ENCODE results near the gene AIRE.

AIRE gene

GRCh38 chr21:44324106-44324853, 38.6 kb downstream of the AIRE start:
- no peak overlapping the region for H2BK5ac ChIP-seq (ENCODE audit: low read depth, low read length, poor library complexity, severe bottlenecking)
- no peak overlapping the region for H2BK15ac ChIP-seq (ENCODE audit: low read depth, poor library complexity, severe bottlenecking)
- no peak overlapping the region for H2BK120ac ChIP-seq (ENCODE audit: low read depth, low read length)
- no peak overlapping the region for H2AFZ ChIP-seq (ENCODE audit: low read depth, low read length)
- no peak overlapping the region for H3K14ac ChIP-seq (ENCODE audit: low read length in 2 of 2)
- H3K4me3 ChIP-seq (ENCODE audit: insufficient read depth in 1 of 2, low read depth in 1 of 2, low read length in 2 of 2): no peak overlapping the region
- H3K27ac ChIP-seq (ENCODE audit: low read length, poor library complexity, severe bottlenecking): no peak overlapping the region
- no peak overlapping the region for H3K4ac ChIP-seq (ENCODE audit: low read depth in 1 of 2, low read length in 2 of 2)
- WGBS: 96% methylated on average over 37 of the region's 37 CpGs
- H4K8ac ChIP-seq (ENCODE audit: low read length): no peak overlapping the region
- no peaks in the 10 kb centered on the region for H3K27me3 ChIP-seq (ENCODE audit: control insufficient read depth in 1 of 2, insufficient read depth in 1 of 2, low read length in 2 of 2)
- H3K4me1 ChIP-seq (ENCODE audit: control insufficient read depth, insufficient read depth, low read depth, low read length): peaks cover 11% of the 10 kb centered on the region
- no peak overlapping the region for H3K23ac ChIP-seq (ENCODE audit: low read length in 2 of 2)
- H3K36me3 ChIP-seq (ENCODE audit: control insufficient read depth in 1 of 2, insufficient read depth in 2 of 2, low read depth in 1 of 2, low read length in 2 of 2): peaks cover 53 to 89% of the 10 kb centered on the region in 2 experiments
- no peak overlapping the region for H3K4me2 ChIP-seq (ENCODE audit: low read length, poor library complexity, severe bottlenecking)
- H2AK5ac ChIP-seq (ENCODE audit: low read length, severe bottlenecking): no peak overlapping the region
- no peaks in the 10 kb centered on the region for H3K9me3 ChIP-seq (ENCODE audit: control insufficient read depth, low read length)
- DNase-seq: no peak
- H3K18ac ChIP-seq (ENCODE audit: low read depth in 1 of 2, low read length in 2 of 2): no peak overlapping the region
- no peak overlapping the region for H4K91ac ChIP-seq (ENCODE audit: low read length)
- H2BK12ac ChIP-seq (ENCODE audit: low read length in 2 of 2): no peak overlapping the region
- H3K79me1 ChIP-seq (replicated peaks; ENCODE audit: low read length, poor library complexity, severe bottlenecking): peaks cover 2% of the 10 kb centered on the region
- no peak overlapping the region for H3K9ac ChIP-seq (ENCODE audit: low read length)

GRCh38 chr21:44324854-44325107, 39.1 kb downstream of the AIRE start:
- Histone ChIP-seq H4K91ac (ENCODE audit: low read length) (no peak overlapping the region), H3K9me3 (ENCODE audit: control insufficient read depth, low read length) (no peaks in the 10 kb centered on the region), H2AFZ (ENCODE audit: low read depth, low read length) (no peak overlapping the region), H3K4me2 (ENCODE audit: low read length, poor library complexity, severe bottlenecking) (no peak overlapping the region), H3K27ac (ENCODE audit: low read length, poor library complexity, severe bottlenecking) (no peak overlapping the region), H3K18ac (ENCODE audit: low read depth in 1 of 2, low read length in 2 of 2) (no peak overlapping the region), H3K4ac (ENCODE audit: low read depth in 1 of 2, low read length in 2 of 2) (no peak overlapping the region), H3K23ac (ENCODE audit: low read length in 2 of 2) (no peak overlapping the region), H3K14ac (ENCODE audit: low read length in 2 of 2) (no peak overlapping the region), H2AK5ac (ENCODE audit: low read length, severe bottlenecking) (no peak overlapping the region), H3K79me1 (replicated peaks; ENCODE audit: low read length, poor library complexity, severe bottlenecking) (peaks cover 2% of the 10 kb centered on the region), H3K9ac (ENCODE audit: low read length) (no peak overlapping the region), H3K36me3 (ENCODE audit: control insufficient read depth in 1 of 2, insufficient read depth in 2 of 2, low read depth in 1 of 2, low read length in 2 of 2) (peaks cover 51 to 84% of the 10 kb centered on the region in 2 experiments), H3K27me3 (ENCODE audit: control insufficient read depth in 1 of 2, insufficient read depth in 1 of 2, low read length in 2 of 2) (no peaks in the 10 kb centered on the region), H2BK5ac (ENCODE audit: low read depth, low read length, poor library complexity, severe bottlenecking) (no peak overlapping the region), H2BK12ac (ENCODE audit: low read length in 2 of 2) (no peak overlapping the region), H3K4me1 (ENCODE audit: control insufficient read depth, insufficient read depth, low read depth, low read length) (peaks cover 11% of the 10 kb centered on the region), H3K4me3 (ENCODE audit: insufficient read depth in 1 of 2, low read depth in 1 of 2, low read length in 2 of 2) (no peak overlapping the region), H4K8ac (ENCODE audit: low read length) (no peak overlapping the region), H2BK120ac (ENCODE audit: low read depth, low read length) (no peak overlapping the region), H2BK15ac (ENCODE audit: low read depth, poor library complexity, severe bottlenecking) (no peak overlapping the region)
- 94% methylated on average over 11 of the region's 11 CpGs for WGBS
- no peak for DNase-seq

- H3K18ac ChIP-seq (ENCODE audit: low read depth in 1 of 2, low read length in 2 of 2): no peak overlapping the region
- H2BK15ac ChIP-seq (ENCODE audit: low read depth, poor library complexity, severe bottlenecking): no peak overlapping the region
- H2BK5ac ChIP-seq (ENCODE audit: low read depth, low read length, poor library complexity, severe bottlenecking): no peak overlapping the region
- H2BK12ac ChIP-seq (ENCODE audit: low read length in 2 of 2): no peak overlapping the region
- WGBS: 96% methylated on average over 44 of the region's 44 CpGs
- no peak overlapping the region for H3K4me3 ChIP-seq (ENCODE audit: insufficient read depth in 1 of 2, low read depth in 1 of 2, low read length in 2 of 2)
- peaks cover 44 to 78% of the 10 kb centered on the region in 2 experiments for H3K36me3 ChIP-seq (ENCODE audit: control insufficient read depth in 1 of 2, insufficient read depth in 2 of 2, low read depth in 1 of 2, low read length in 2 of 2)
- peaks cover 11% of the 10 kb centered on the region for H3K4me1 ChIP-seq (ENCODE audit: control insufficient read depth, insufficient read depth, low read depth, low read length)
- H3K27me3 ChIP-seq (ENCODE audit: control insufficient read depth in 1 of 2, insufficient read depth in 1 of 2, low read length in 2 of 2): no peaks in the 10 kb centered on the region
- H3K4me2 ChIP-seq (ENCODE audit: low read length, poor library complexity, severe bottlenecking): no peak overlapping the region
- H3K23ac ChIP-seq (ENCODE audit: low read length in 2 of 2): no peak overlapping the region
- H4K91ac ChIP-seq (ENCODE audit: low read length): no peak overlapping the region
- no peak overlapping the region for H3K9ac ChIP-seq (ENCODE audit: low read length)
- no peak overlapping the region for H4K8ac ChIP-seq (ENCODE audit: low read length)
- H3K27ac ChIP-seq (ENCODE audit: low read length, poor library complexity, severe bottlenecking): no peak overlapping the region
- H2AFZ ChIP-seq (ENCODE audit: low read depth, low read length): no peak overlapping the region
- H3K79me1 ChIP-seq (replicated peaks; ENCODE audit: low read length, poor library complexity, severe bottlenecking): peaks cover 2% of the 10 kb centered on the region
- H3K9me3 ChIP-seq (ENCODE audit: control insufficient read depth, low read length): no peaks in the 10 kb centered on the region
- no peak overlapping the region for H3K14ac ChIP-seq (ENCODE audit: low read length in 2 of 2)
- H2AK5ac ChIP-seq (ENCODE audit: low read length, severe bottlenecking): no peak overlapping the region
- H2BK120ac ChIP-seq (ENCODE audit: low read depth, low read length): no peak overlapping the region
- DNase-seq: no peak
- H3K4ac ChIP-seq (ENCODE audit: low read depth in 1 of 2, low read length in 2 of 2): no peak overlapping the region
These were observed 40.0 kb downstream of the AIRE start for GRCh38 chr21:44325386-44326271.

- Histone ChIP-seq H3K18ac (ENCODE audit: low read depth in 1 of 2, low read length in 2 of 2) (no peak overlapping the region), H3K4me2 (ENCODE audit: low read length, poor library complexity, severe bottlenecking) (no peak overlapping the region), H4K8ac (ENCODE audit: low read length) (no peak overlapping the region), H2AK5ac (ENCODE audit: low read length, severe bottlenecking) (no peak overlapping the region), H2AFZ (ENCODE audit: low read depth, low read length) (no peak overlapping the region), H3K4ac (ENCODE audit: low read depth in 1 of 2, low read length in 2 of 2) (no peak overlapping the region), H2BK15ac (ENCODE audit: low read depth, poor library complexity, severe bottlenecking) (no peak overlapping the region), H3K23ac (ENCODE audit: low read length in 2 of 2) (no peak overlapping the region), H3K27ac (ENCODE audit: low read length, poor library complexity, severe bottlenecking) (no peak overlapping the region), H3K36me3 (ENCODE audit: control insufficient read depth in 1 of 2, insufficient read depth in 2 of 2, low read depth in 1 of 2, low read length in 2 of 2) (peaks cover 42 to 77% of the 10 kb centered on the region in 2 experiments), H2BK12ac (ENCODE audit: low read length in 2 of 2) (no peak overlapping the region), H2BK5ac (ENCODE audit: low read depth, low read length, poor library complexity, severe bottlenecking) (no peak overlapping the region), H3K79me1 (replicated peaks; ENCODE audit: low read length, poor library complexity, severe bottlenecking) (peaks cover 2% of the 10 kb centered on the region), H3K4me1 (ENCODE audit: control insufficient read depth, insufficient read depth, low read depth, low read length) (peaks cover 11% of the 10 kb centered on the region), H4K91ac (ENCODE audit: low read length) (no peak overlapping the region), H3K27me3 (ENCODE audit: control insufficient read depth in 1 of 2, insufficient read depth in 1 of 2, low read length in 2 of 2) (no peaks in the 10 kb centered on the region), H3K14ac (ENCODE audit: low read length in 2 of 2) (no peak overlapping the region), H3K9me3 (ENCODE audit: control insufficient read depth, low read length) (no peaks in the 10 kb centered on the region), H3K9ac (ENCODE audit: low read length) (no peak overlapping the region), H2BK120ac (ENCODE audit: low read depth, low read length) (no peak overlapping the region), H3K4me3 (ENCODE audit: insufficient read depth in 1 of 2, low read depth in 1 of 2, low read length in 2 of 2) (no peak overlapping the region)
- no peak for DNase-seq
- WGBS: 94% methylated on average over 8 of the region's 13 CpGs
These were observed 40.6 kb downstream of the AIRE start for GRCh38 chr21:44326272-44326647.

Measured in mesenchymal stem cell (in vitro differentiated cells and primary cell).